Activated T-cell treated with anti-CD3 and anti-CD28 coated beads, Interleukin-2, amount 50 U/mL, for 24 hours (primary cell): ENCODE results near the gene CDK19.

ENCODE experiments used
- DNase-seq: peaks from one replicate; pipeline ENCODE4 v3.0.0-alpha.2; 2020
- H3K27ac Mint-ChIP-seq: 2 replicates; pipeline ENCODE4 v1.8.0; 2020; ENCODE audit warnings: mild to moderate bottlenecking, mixed read lengths
- H3K27me3 Mint-ChIP-seq: 2 replicates; pipeline ENCODE4 v1.8.0; 2020; ENCODE audit warnings: mixed read lengths
- H3K36me3 Mint-ChIP-seq: 2 replicates; pipeline ENCODE4 v1.8.0; 2020; ENCODE audit warnings: low read depth, mixed read lengths
- H3K4me1 Mint-ChIP-seq: 2 replicates; pipeline ENCODE4 v1.8.0; 2020; ENCODE audit warnings: low read depth, mixed read lengths
- H3K4me3 Mint-ChIP-seq: 2 replicates; pipeline ENCODE4 v1.8.0; 2020; ENCODE audit warnings: mild to moderate bottlenecking, moderate library complexity, mixed read lengths
- H3K9me3 Mint-ChIP-seq: 2 replicates; pipeline ENCODE4 v1.8.0; 2020; ENCODE audit warnings: mixed read lengths

Gene CDK19

DNA sequence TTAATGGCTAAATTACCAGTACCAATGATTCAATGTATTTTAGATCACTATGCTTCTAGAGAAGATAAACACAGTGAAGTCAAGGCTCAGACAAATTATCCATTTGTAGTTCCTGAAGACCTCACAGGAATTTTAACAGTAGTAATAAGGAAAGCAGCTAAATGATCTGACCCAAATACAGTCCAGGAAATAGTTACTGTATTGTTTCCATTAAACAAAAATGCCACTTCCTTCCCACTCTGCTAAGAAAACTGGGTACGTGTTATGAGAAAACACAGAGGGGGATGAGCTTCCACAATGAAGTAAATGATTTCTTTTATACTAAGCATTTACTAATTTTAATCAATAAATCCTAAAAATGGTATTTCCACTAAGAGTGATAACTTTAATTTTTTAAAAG is 127.9 kb downstream of the CDK19 start:
- no peak for DNase-seq
- Mint-ChIP-seq H3K9me3 (no peaks in the 10 kb centered on the region), H3K27me3 (no peaks in the 10 kb centered on the region), H3K4me1 (peaks cover 27% of the 10 kb centered on the region), H3K4me3 (no peak overlapping the region), H3K36me3 (no peaks in the 10 kb centered on the region), H3K27ac (peak overlapping the region; percentile 14)

DNA sequence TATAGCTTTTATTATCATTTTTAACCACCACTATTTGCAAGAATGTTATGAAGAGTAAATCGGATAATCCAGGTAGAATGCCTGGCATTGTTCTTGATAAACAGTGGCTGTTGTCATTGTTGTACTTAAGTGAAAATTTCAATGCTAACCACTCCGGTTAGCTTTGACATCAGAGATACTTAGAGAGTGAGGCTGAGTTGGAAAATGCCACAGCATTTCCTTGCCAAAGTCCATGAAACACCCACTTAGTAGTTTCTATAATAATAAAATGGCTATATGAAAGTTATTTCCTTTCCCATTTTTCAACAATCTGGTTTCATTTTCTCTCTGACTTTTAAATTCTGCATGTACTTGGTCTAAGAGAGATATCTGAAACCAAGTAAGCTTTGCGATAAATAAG is 132.0 kb downstream of the CDK19 start:
- Mint-ChIP-seq H3K27ac (no peak overlapping the region), H3K4me3 (no peak overlapping the region), H3K27me3 (no peaks in the 10 kb centered on the region), H3K36me3 (no peaks in the 10 kb centered on the region), H3K4me1 (peaks cover 18% of the 10 kb centered on the region), H3K9me3 (no peaks in the 10 kb centered on the region)
- DNase-seq: no peak

DNA sequence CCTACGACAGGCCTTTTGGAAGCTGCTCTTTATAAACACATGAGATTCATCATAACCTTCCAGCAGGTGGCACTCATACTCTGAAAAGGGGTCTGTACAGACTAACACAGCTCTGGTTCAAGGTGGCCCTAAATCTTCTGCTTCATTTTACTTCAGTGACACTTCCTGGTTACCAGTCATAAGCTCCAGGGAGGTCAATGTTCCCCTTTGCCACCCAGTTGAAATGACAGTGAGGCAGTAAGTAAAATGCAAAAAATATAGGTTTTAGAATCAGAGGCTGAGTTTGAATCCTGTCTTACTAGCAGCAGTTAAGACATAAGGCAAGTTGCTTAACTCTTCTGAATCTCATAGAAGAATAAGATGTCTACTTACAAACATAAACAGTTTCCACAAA is 132.8 kb downstream of the CDK19 start:
- Mint-ChIP-seq H3K4me1 (peaks cover 14% of the 10 kb centered on the region), H3K36me3 (no peaks in the 10 kb centered on the region), H3K4me3 (no peak overlapping the region), H3K9me3 (no peaks in the 10 kb centered on the region), H3K27ac (peak overlapping the region; percentile 53), H3K27me3 (no peaks in the 10 kb centered on the region)
- no peak for DNase-seq

DNA sequence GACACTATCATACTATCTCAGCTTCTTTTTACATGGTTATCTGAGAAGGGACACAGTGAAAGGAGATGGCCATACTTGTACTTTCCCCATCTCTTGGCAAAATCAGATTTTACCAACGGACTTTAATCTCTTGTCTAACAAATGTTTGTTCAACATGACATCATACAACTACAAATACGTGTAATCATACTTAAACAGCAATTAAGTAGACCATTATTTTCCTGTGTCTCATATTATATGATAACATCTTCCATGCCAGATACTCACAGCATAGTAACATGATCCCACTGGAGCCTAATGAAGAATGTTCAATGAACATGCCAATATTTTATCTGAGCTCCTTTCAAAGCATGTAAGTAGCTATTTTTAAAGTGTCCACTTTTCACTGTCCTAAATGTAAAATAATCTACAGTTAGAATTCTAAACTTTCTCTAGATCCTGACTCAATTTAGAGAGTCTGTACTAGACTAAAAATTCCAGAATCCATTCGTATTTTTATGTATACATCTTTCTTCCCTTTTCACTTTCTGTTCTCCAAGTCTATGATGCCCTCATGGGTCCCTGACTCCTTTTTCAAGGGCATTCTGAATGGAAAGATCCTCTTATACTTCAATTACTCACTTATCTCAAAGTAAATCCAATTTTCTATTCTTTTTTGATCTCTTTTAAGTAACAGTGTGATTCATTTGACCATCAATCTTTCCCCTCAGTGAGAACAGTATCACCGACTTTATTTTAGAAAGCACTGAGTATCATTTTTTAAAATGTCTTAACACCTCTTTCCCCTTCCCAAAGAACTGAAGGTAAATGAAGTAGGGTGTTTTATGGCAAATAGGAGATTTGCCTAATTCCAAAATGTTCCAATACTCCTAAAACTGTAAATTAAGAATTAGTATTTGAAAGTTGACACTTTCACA is 133.5 kb downstream of the CDK19 start:
- no peaks in the 10 kb centered on the region for H3K27me3 Mint-ChIP-seq
- H3K27ac Mint-ChIP-seq: peak overlapping the region; percentile 53
- no peaks in the 10 kb centered on the region for H3K36me3 Mint-ChIP-seq
- H3K4me1 Mint-ChIP-seq: peaks cover 9% of the 10 kb centered on the region
- H3K9me3 Mint-ChIP-seq: no peaks in the 10 kb centered on the region
- H3K4me3 Mint-ChIP-seq: no peak overlapping the region
- DNase-seq: no peak

DNA sequence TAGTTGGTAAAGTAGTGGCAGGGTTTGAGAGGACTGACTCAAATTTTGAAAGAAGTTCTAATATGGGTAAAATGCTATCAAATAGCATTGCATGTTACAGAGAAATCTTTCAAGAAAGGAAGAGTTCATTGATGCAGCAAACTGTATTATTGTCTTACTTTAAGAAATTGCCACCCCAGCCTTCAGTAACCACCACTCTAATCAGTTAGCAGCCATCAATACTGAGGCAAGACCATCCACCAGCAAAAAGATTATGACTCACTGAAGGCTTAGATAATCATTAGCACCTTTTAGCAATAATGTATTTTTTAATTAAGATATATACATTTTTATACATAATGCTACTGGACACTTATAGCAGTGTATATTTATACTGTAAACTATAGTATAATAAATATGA is 138.9 kb downstream of the CDK19 start:
- Mint-ChIP-seq H3K4me1 (no peaks in the 10 kb centered on the region), H3K36me3 (no peaks in the 10 kb centered on the region), H3K4me3 (no peak overlapping the region), H3K27ac (no peak overlapping the region), H3K27me3 (no peaks in the 10 kb centered on the region), H3K9me3 (no peaks in the 10 kb centered on the region)
- DNase-seq: no peak

DNA sequence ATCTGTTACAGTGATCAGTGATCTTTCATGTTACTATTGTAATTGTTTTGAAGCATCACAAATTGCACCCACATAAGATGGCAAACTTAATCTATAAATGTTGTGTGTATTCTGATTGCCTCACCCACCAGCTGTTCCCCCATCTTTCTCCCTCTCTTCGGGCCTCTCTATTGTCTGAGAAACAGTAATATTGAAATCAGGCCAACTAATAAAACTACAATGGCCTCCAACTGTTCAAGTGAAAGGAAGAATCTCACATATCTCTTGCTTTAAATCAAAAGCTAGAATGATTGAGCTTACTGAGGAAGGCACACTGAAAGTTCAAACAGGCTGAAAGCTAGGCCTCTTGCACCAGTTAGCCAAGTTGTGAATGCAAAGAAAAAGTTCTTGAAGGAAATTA is 141.2 kb downstream of the CDK19 start:
- no peaks in the 10 kb centered on the region for H3K27me3 Mint-ChIP-seq
- no peaks in the 10 kb centered on the region for H3K4me1 Mint-ChIP-seq
- H3K27ac Mint-ChIP-seq: no peak overlapping the region
- peaks cover 4% of the 10 kb centered on the region for H3K36me3 Mint-ChIP-seq
- DNase-seq: no peak
- H3K9me3 Mint-ChIP-seq: no peaks in the 10 kb centered on the region
- no peak overlapping the region for H3K4me3 Mint-ChIP-seq

DNA sequence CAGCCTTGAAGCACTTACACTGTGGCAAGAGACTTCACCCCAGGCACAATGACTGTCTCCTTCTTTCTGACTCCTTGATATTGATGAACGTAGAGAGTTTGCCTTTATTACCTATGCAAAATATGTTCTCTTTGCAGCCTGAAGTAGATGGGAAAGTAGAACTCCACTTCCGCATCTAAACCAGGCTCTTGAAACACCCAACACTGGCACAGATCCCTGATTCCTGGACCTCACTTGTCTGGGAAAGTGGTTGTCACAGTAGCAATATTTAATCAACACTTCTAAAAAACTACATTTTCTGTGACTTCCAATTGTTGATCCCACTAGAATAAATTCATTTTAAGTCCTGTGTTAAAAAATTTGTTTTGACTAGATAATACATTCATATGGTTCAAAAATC is 143.1 kb downstream of the CDK19 start:
- H3K4me3 Mint-ChIP-seq: no peak overlapping the region
- no peaks in the 10 kb centered on the region for H3K27me3 Mint-ChIP-seq
- peaks cover 4% of the 10 kb centered on the region for H3K36me3 Mint-ChIP-seq
- no peak for DNase-seq
- no peak overlapping the region for H3K27ac Mint-ChIP-seq
- no peaks in the 10 kb centered on the region for H3K9me3 Mint-ChIP-seq
- no peaks in the 10 kb centered on the region for H3K4me1 Mint-ChIP-seq

DNA sequence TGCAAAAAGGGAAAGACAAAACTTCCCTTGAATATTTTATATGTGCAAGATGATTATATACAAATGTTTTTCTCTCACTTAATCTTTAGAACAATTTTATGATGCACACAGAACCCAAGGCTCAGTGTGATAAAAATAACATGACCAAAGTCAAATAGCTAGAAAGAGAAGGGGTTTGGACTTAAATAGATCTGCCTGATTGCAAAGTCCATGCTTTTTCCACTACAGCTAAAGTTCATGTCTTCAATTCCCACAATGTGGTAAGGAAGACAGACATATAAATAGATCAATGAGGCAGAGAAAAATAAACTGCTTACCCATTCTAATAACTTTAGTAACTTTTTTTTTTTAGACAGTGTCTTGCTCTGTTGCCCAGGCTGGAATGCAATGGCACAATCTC is 143.8 kb downstream of the CDK19 start:
- no peaks in the 10 kb centered on the region for H3K27me3 Mint-ChIP-seq
- H3K4me1 Mint-ChIP-seq: no peaks in the 10 kb centered on the region
- DNase-seq: no peak
- H3K36me3 Mint-ChIP-seq: peaks cover 5% of the 10 kb centered on the region
- no peak overlapping the region for H3K4me3 Mint-ChIP-seq
- no peak overlapping the region for H3K27ac Mint-ChIP-seq
- H3K9me3 Mint-ChIP-seq: no peaks in the 10 kb centered on the region

DNA sequence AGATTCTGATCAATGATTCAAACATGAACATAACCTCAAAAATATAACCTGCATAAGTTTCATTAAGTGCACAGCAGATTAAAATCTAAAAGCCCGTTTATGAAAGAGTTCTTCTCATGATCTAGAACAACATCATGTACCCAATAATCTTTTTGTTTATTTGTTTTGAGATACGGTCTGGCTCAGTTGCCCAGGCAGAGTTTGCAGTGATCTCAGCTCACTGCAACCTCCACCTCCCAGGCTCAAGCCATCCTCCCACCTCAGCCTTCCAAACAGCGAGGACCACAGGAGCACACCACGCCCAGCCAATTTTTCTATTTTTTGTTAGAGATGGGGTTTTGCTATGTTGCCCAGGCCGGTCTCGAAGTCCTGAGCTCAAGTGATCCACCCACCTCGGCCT is 149.7 kb downstream of the CDK19 start:
- no peak overlapping the region for H3K27ac Mint-ChIP-seq

DNA sequence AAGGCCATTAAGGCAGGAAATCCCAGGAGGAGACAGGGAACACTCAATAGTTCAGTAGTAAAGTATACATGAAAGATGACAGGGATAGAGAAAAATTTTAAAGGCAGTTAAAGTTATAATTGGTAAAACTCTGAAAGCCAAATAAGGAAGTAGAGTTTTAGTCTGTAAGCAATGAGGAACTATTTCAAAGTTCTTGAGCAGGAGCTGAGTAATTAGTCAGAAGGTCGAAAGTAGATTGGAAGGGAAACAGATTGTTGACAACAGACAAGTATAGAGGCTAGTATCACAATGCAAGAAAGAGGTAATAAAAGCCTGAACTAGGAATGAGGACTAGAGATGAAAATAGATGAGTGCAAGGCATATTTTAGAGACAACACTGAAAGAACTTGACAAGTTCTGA is 150.3 kb downstream of the CDK19 start:
- DNase-seq: no peak
- Mint-ChIP-seq H3K4me3 (no peak overlapping the region), H3K27me3 (no peaks in the 10 kb centered on the region), H3K9me3 (no peaks in the 10 kb centered on the region), H3K4me1 (no peaks in the 10 kb centered on the region), H3K36me3 (peaks cover 14% of the 10 kb centered on the region), H3K27ac (no peak overlapping the region)

More for the DNA sequence above, 149.7 kb downstream of the CDK19 start:
- no peaks in the 10 kb centered on the region for H3K9me3 Mint-ChIP-seq
- H3K27me3 Mint-ChIP-seq: no peaks in the 10 kb centered on the region
- no peak for DNase-seq
- H3K4me1 Mint-ChIP-seq: no peaks in the 10 kb centered on the region
- peaks cover 13% of the 10 kb centered on the region for H3K36me3 Mint-ChIP-seq
- no peak overlapping the region for H3K4me3 Mint-ChIP-seq

DNA sequence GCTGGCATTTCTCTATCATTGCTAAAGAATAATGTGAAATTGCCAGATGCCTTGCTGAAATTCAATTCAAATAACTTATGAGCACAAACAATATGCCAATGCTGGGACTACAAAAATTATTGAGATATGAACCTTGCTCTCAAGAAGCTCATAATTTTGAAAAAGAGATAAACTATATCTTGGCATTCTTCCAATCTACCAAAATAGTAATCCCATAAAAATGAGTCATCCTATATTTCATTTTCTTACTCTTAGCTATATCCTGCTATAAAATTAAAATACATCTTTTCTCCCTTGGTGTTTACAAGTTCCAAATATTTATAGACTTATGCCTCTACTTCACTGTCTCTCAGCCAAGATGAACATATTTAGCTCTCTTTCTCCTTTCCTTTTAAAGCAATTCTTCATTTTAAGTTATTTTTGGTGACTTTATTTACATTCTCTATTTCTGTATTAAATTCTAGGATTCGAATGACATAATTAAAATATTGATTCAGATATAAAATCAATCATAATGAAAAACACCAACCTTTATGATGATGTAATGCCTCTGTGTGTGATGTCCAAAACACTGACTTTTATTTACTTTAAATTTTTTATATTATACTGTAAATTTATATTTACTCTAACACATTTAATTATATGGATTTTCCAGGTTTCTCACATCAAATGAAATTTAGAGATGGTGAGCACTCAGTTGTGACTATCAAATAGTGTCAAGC is 152.6 kb downstream of the CDK19 start:
- Mint-ChIP-seq H3K4me3 (no peak overlapping the region), H3K27ac (no peak overlapping the region), H3K27me3 (no peaks in the 10 kb centered on the region), H3K4me1 (no peaks in the 10 kb centered on the region), H3K9me3 (no peaks in the 10 kb centered on the region), H3K36me3 (peaks cover 10% of the 10 kb centered on the region)
- no peak for DNase-seq

DNA sequence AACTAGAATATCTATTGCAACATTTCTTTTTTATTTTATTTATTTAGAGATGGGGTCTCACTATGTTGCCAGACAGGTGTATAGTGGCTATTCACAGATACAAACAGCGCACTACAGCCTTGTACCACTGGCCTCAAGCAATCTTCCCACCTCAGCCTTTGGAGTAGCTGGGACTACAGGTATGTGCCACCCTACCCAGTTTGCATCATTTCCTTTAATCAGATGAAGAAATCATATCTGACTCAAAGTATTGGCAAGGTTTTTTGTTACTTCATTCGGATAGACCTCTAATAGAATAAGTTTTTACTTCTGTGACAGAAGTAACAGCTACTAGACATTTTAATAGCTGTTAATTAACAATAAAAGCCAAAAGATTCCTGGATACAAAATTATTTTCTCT is 153.9 kb downstream of the CDK19 start:
- Mint-ChIP-seq H3K27me3 (no peaks in the 10 kb centered on the region), H3K4me3 (no peak overlapping the region), H3K9me3 (no peaks in the 10 kb centered on the region), H3K4me1 (no peaks in the 10 kb centered on the region), H3K36me3 (peaks cover 9% of the 10 kb centered on the region), H3K27ac (no peak overlapping the region)
- no peak for DNase-seq

DNA sequence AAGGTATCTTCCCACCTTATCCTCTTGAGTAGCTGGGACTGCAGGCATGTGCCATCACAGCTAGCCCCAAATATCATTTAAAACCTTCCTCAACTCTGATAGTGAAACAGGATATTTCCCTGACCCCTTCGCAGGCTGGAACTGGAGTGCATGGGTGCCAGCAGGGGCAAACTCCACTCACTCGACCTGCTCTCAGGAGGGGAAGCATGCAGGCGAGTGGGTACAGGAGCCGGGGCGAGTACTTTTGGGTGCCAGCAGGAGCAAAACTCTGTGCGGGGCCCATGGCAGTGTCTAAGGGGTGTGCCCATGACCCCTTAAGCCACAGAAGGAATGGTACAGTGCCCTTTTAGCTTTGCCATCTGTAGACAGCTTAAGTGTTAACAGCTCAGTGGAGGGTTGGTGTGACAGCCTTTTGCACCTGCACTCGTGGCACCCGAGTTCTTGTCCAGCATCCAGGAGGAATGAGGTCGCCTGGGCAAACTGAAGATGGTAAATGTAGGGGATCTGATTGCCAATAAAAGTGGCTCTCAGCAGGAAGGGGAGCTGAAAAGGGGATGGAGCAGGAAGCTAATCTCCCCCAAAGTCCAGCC is 155.1 kb downstream of the CDK19 start:
- no peak overlapping the region for H3K4me3 Mint-ChIP-seq
- no peaks in the 10 kb centered on the region for H3K4me1 Mint-ChIP-seq
- no peaks in the 10 kb centered on the region for H3K9me3 Mint-ChIP-seq
- H3K27ac Mint-ChIP-seq: no peak overlapping the region
- H3K27me3 Mint-ChIP-seq: no peaks in the 10 kb centered on the region
- no peak for DNase-seq
- peaks cover 9% of the 10 kb centered on the region for H3K36me3 Mint-ChIP-seq

DNA sequence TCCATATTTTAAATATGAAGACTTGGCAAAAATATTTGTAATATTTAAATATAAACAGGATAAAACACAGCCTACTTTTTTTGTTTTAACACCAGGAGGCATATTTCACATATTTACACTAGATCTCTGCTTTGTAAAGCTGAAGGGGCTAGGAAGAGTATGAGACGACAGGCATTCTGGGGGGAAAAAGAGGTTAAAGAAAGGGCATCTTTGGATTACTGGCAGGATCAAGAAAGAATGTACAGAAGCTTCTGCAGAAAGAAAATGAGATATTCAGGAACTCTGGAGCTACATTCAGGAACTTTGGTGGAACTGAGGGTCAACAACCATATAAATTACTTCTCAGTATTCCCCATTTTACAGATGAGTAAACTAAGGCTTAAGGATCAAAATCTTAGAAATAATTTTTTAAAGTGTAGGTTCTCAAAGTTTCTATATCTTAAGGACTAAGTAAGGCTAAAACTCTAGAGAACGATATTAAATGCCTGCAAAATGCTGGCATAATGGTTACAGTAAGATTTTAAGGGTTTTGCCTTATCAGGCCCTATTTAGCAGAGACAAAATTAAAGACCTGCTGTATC is 156.5 kb downstream of the CDK19 start:
- Mint-ChIP-seq H3K9me3 (no peaks in the 10 kb centered on the region), H3K36me3 (peaks cover 9% of the 10 kb centered on the region), H3K27me3 (no peaks in the 10 kb centered on the region), H3K4me3 (no peak overlapping the region), H3K27ac (no peak overlapping the region), H3K4me1 (no peaks in the 10 kb centered on the region)
- DNase-seq: no peak

DNA sequence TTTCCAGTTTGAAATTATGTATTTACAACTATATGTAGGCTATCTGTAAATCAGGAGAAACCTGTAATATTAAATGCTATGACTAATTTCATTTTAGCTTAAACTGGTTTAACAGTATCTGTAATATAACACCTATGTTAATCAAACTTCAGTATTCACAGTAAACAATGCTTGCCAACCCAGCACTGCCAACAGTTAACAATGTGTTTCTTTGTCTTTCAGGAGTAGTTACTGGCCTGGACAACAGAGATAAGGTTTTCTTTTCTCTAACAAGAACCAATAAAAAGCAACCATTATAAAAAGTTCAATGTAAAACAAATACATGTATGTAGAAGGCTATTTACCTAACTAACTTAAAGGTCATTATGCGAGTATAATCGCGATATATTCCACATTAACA is 158.8 kb downstream of the CDK19 start:
- no peak overlapping the region for H3K4me3 Mint-ChIP-seq
- H3K27me3 Mint-ChIP-seq: no peaks in the 10 kb centered on the region
- DNase-seq: no peak
- H3K36me3 Mint-ChIP-seq: peaks cover 5% of the 10 kb centered on the region
- peaks cover 8% of the 10 kb centered on the region for H3K4me1 Mint-ChIP-seq
- no peak overlapping the region for H3K27ac Mint-ChIP-seq
- no peaks in the 10 kb centered on the region for H3K9me3 Mint-ChIP-seq
